ENCODE data around the gene NOB1. TPM values are rescaled to one million over a fixed set of nuclear protein-coding genes. Genes with fewer than 3 reads are reported as not detected.

The NOB1 gene
- total and polyA plus RNA-seq, 2 of the 4 experiments (the other 2 are of a cell fraction): 47.0 to 58.1 TPM

DNA sequence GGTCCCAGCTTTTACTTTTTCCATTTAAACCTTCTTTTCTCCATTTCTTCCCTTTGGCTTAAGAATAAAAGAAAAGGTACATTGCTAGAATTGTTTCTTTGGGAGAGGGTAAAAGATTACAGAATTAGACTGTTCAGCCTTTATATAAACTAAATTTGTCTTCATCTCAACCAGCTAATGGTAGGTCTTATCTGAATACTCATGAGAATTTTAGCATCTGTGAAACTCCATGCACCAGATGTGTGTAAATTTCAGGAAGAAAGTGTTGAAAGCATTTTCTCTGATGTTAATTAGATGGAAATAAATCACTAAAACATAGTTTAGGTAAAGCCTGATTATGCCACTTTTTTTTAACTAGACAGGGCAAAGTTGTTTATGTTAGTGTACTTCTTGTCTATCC, 53.3 kb downstream of the NOB1 start:
- CTCF ChIA-PET: no interaction called here
- Histone ChIP-seq H2BK15ac (ENCODE audit: low read depth, low read length) (no peak overlapping the region), H3K9ac (ENCODE audit: low read depth, low read length) (no peak overlapping the region), H3K14ac (replicated peaks; ENCODE audit: low read depth, low read length) (no peak overlapping the region), H4K8ac (ENCODE audit: low read depth in 2 of 2, low read length in 2 of 2) (no peak overlapping the region), H2BK20ac (ENCODE audit: low read depth, low read length) (no peak overlapping the region), H3K9me3 (ENCODE audit: control insufficient read depth, insufficient read depth, low read length) (no peaks in the 10 kb centered on the region), H4K20me1 (ENCODE audit: insufficient read depth, low read length) (peaks cover 4% of the 10 kb centered on the region; the same call in 1 of the 2 replicates), H3K56ac (ENCODE audit: extremely low read depth, insufficient read depth, low read length) (no peak overlapping the region), H3K79me1 (ENCODE audit: low read depth in 1 of 2, low read length in 2 of 2) (peaks cover 28 to 36% of the 10 kb centered on the region in 2 experiments), H3K4ac (ENCODE audit: low read depth, low read length) (no peak overlapping the region), H3K4me3 (ENCODE audit: insufficient read depth, low read depth, low read length) (no peak overlapping the region), H3K4me1 (ENCODE audit: control insufficient read depth, insufficient read depth, low read length) (peaks cover 2% of the 10 kb centered on the region), H3K18ac (ENCODE audit: low read depth, low read length) (no peak overlapping the region), H3K23ac (ENCODE audit: low read depth, low read length) (0 out of 2 replicates have a peak overlapping the region, but pooled peaks have one; percentile 11), H2AK5ac (ENCODE audit: low read depth, low read length) (no peak overlapping the region), H3K4me2 (ENCODE audit: low read depth, low read length) (no peak overlapping the region), H2AFZ (replicated peaks; ENCODE audit: low read length, poor library complexity) (no peak overlapping the region), H3K27ac (ENCODE audit: insufficient read depth, low read length) (no peak overlapping the region), H2BK120ac (ENCODE audit: low read depth, low read length) (no peak overlapping the region), H3K9me1 (ENCODE audit: insufficient read depth, low read length) (peaks cover 5% of the 10 kb centered on the region; the same call in 1 of the 2 replicates), H4K91ac (ENCODE audit: insufficient read depth, low read depth, low read length) (no peak overlapping the region), H2AK9ac (replicated peaks; ENCODE audit: low read depth, low read length, poor library complexity) (no peak overlapping the region), H4K5ac (ENCODE audit: low read depth, low read length) (no peak overlapping the region), H3K27me3 (ENCODE audit: control insufficient read depth, insufficient read depth, low read length) (no peaks in the 10 kb centered on the region), H3K36me3 (ENCODE audit: control insufficient read depth, insufficient read depth, low read length) (peaks cover 10% of the 10 kb centered on the region), H2BK5ac (ENCODE audit: low read depth, low read length, poor library complexity, severe bottlenecking) (peak overlapping the region; percentile 34)
- in situ Hi-C loops (cut with MboI; ENCODE audit: low sequenced_read_pairs): no loop called here
- no peak for DNase-seq
- POLR2A ChIA-PET (ENCODE audit: unreplicated experiment): no interaction called here
- intact Hi-C loops (cut with micrococcal nuclease): no loop called here
- ATAC-seq (ENCODE audit: low read depth): no peak
- TF ChIP-seq BHLHE40 (IDR thresholded peaks at IDR 0.05; ENCODE audit: low read depth, low read length) (no peak), FOS (IDR thresholded peaks at IDR 0.05; ENCODE audit: low read depth, low read length) (no peak), MAFK (IDR thresholded peaks at IDR 0.05; ENCODE audit: low read depth, low read length) (no peak), POLR2A (IDR thresholded peaks at IDR 0.05; ENCODE audit: low read depth, low read length) (no peak)
- dilution Hi-C loops (cut with HindIII; ENCODE audit: low sequenced_read_pairs, unreplicated experiment): no loop called here
- BruUV-seq (replicated peaks): no TSS peak

Data from IMR-90 (cell line).